ENCODE measurements around the gene SLCO1A2. TPM values are rescaled to one million over a fixed set of nuclear protein-coding genes. Genes with fewer than 3 reads are reported as not detected.

The SLCO1A2 gene
- total RNA-seq, 1 experiment from 2014 or later: 10.3 TPM

- Histone ChIP-seq H3K9me3 (ENCODE audit: control insufficient read depth, low read depth, low read length) (no peaks in the 10 kb centered on the region), H3K4me2 (ENCODE audit: insufficient read depth, insufficient read length, low read length) (no peak overlapping the region), H2AFZ (ENCODE audit: low read length) (no peak overlapping the region), H3K14ac (ENCODE audit: insufficient read depth, low read length) (no peak overlapping the region), H3K4me1 (ENCODE audit: insufficient read depth, low read length) (no peaks in the 10 kb centered on the region), H2BK12ac (ENCODE audit: insufficient read length, low read depth, low read length) (no peak overlapping the region), H3K9ac (ENCODE audit: extremely low read depth, insufficient read length, low read length) (no peak overlapping the region), H2BK120ac (ENCODE audit: low read depth, low read length, poor library complexity, severe bottlenecking) (no peak overlapping the region), H4K91ac (ENCODE audit: insufficient read length, low read depth, low read length) (no peak overlapping the region), H3T11ph (ENCODE audit: low read length) (no peak overlapping the region), H3K79me2 (ENCODE audit: insufficient read depth, low read length) (no peaks in the 10 kb centered on the region), H2BK20ac (ENCODE audit: low read depth, low read length, poor library complexity, severe bottlenecking) (no peak overlapping the region), H3K27me3 (ENCODE audit: insufficient read depth, low read length) (no peaks in the 10 kb centered on the region), H4K8ac (replicated peaks; ENCODE audit: insufficient read length, low read depth, low read length) (no peak overlapping the region), H2BK15ac (ENCODE audit: low read depth, low read length) (no peak overlapping the region), H3K79me1 (ENCODE audit: insufficient read depth, low read depth, low read length, poor library complexity, severe bottlenecking) (no peaks in the 10 kb centered on the region), H3K23me2 (ENCODE audit: insufficient read length, low read depth, low read length, poor library complexity, severe bottlenecking) (no peaks in the 10 kb centered on the region), H3K4ac (ENCODE audit: low read depth, low read length) (no peak overlapping the region), H3K18ac (ENCODE audit: insufficient read length, low read depth, low read length) (no peak overlapping the region), H2BK5ac (ENCODE audit: insufficient read length, low read length) (no peak overlapping the region), H3K56ac (ENCODE audit: insufficient read length, low read depth, low read length) (no peak overlapping the region), H4K20me1 (ENCODE audit: control insufficient read depth, insufficient read depth, insufficient read length) (no peaks in the 10 kb centered on the region), H3K23ac (ENCODE audit: insufficient read length, low read depth, low read length) (no peak overlapping the region), H3K27ac (ENCODE audit: insufficient read length, low read depth, low read length) (no peak overlapping the region), H4K5ac (ENCODE audit: insufficient read length, low read depth, low read length) (no peak overlapping the region), H2AK5ac (ENCODE audit: insufficient read length, low read length) (no peak overlapping the region)
- H3K4me1 Mint-ChIP-seq: peaks cover 0 to 2% of the 10 kb centered on the region in 2 experiments; a peak in 3 of 4 replicates
- no CpG with 5 or more reads among the region's 1 CpG for WGBS (ENCODE audit: extremely low coverage, insufficient read length, low lambda C conversion rate)
- H3K9me3 Mint-ChIP-seq: no peaks in the 10 kb centered on the region
- no peaks in the 10 kb centered on the region for H3K27me3 Mint-ChIP-seq (ENCODE audit: low read depth)
- no peak overlapping the region for H3K27ac Mint-ChIP-seq
- no peak for TF ChIP-seq CTCF (conservative IDR thresholded peaks at IDR 0.05)
- H3K4me3 Mint-ChIP-seq: no peak overlapping the region
- no peak for DNase-seq
- no peaks in the 10 kb centered on the region for H3K36me3 Mint-ChIP-seq (ENCODE audit: insufficient read depth in 1 of 3, low read depth in 3 of 3)
Measured at GRCh38 chr12:21350975-21351374, 16.3 kb upstream of the SLCO1A2 start.

Measured in H9 (cell line).